HG03460 (cell line): ENCODE measurements around the gene ANKRD13B.
"Not testable (repeated sequence)": the region's sequence is repeated elsewhere in the genome, so short reads cannot be mapped to it uniquely, and the experiment has no call there.

Experiments
- ATAC-seq: cut with Tn5 transposase; IDR thresholded peaks from one replicate; pipeline ENCODE4 v1.9.1; 2021; ENCODE audit not compliant: unreplicated experiment

ANKRD13B gene

GRCh38 chr17:29640413-29640812 is 47.5 kb downstream of the ANKRD13B start:
- ATAC-seq = no peak

GRCh38 chr17:29640981-29641642 is 48.2 kb downstream of the ANKRD13B start:
- no peak for ATAC-seq

GRCh38 chr17:29642171-29642611 is 49.3 kb downstream of the ANKRD13B start:
- no peak for ATAC-seq

- no peak for ATAC-seq
These were observed 50.9 kb downstream of the ANKRD13B start for GRCh38 chr17:29643817-29644160.

- no peak for ATAC-seq
These were observed 52.7 kb downstream of the ANKRD13B start for GRCh38 chr17:29645515-29646051.

GRCh38 chr17:29648005-29648404 is 55.1 kb downstream of the ANKRD13B start:
- no peak for ATAC-seq

GRCh38 chr17:29649359-29649758 is 56.4 kb downstream of the ANKRD13B start:
- ATAC-seq = no peak

GRCh38 chr17:29650396-29650795 is 57.5 kb downstream of the ANKRD13B start:
- no peak for ATAC-seq

- ATAC-seq = not testable (repeated sequence)
These were observed 59.0 kb downstream of the ANKRD13B start for GRCh38 chr17:29651913-29652312.

- ATAC-seq = no peak
These were observed 60.0 kb downstream of the ANKRD13B start for GRCh38 chr17:29652976-29653375.

- ATAC-seq = no peak
These were observed 61.2 kb downstream of the ANKRD13B start for GRCh38 chr17:29653995-29654714.

GRCh38 chr17:29655323-29655722 is 62.4 kb downstream of the ANKRD13B start:
- no peak for ATAC-seq

- no peak for ATAC-seq
These were observed 66.2 kb downstream of the ANKRD13B start for GRCh38 chr17:29659155-29659554.

GRCh38 chr17:29661213-29661612 is 68.3 kb downstream of the ANKRD13B start:
- no peak for ATAC-seq

GRCh38 chr17:29663155-29663554 is 70.2 kb downstream of the ANKRD13B start:
- ATAC-seq = no peak
